HFFc6 (cell line): ENCODE data around the gene SLC66A2. TPM values are rescaled to one million over a fixed set of nuclear protein-coding genes. Genes with fewer than 3 reads are reported as not detected.

Source experiments
- DNase-seq: peaks from one replicate; pipeline ENCODE4 v3.0.0-alpha.2; 2018
- H3K27ac Mint-ChIP-seq: 2 replicates; pipeline ENCODE4 v1.8.0; 2020; ENCODE audit warnings: mild to moderate bottlenecking, mixed read lengths
- H3K27me3 Mint-ChIP-seq: 2 replicates; pipeline ENCODE4 v1.8.0; 2021; ENCODE audit warnings: mild to moderate bottlenecking, moderate library complexity, mixed read lengths; ENCODE audit not compliant: insufficient read depth
- H3K36me3 Mint-ChIP-seq: 2 replicates; pipeline ENCODE4 v1.8.0; 2021; ENCODE audit warnings: low read depth, mixed read lengths
- H3K4me1 Mint-ChIP-seq: 2 replicates; pipeline ENCODE4 v1.8.0; 2020; ENCODE audit warnings: low read depth, mixed read lengths
- H3K4me3 Mint-ChIP-seq: 2 replicates; pipeline ENCODE4 v1.8.0; 2020; ENCODE audit warnings: mild to moderate bottlenecking, moderate library complexity, mixed read lengths
- H3K9me3 Mint-ChIP-seq: 2 replicates; pipeline ENCODE4 v1.8.0; 2020; ENCODE audit warnings: mild to moderate bottlenecking, mixed read lengths
- CTCF ChIP-seq: fragments of 200-600 bp; sonication (generic); IDR thresholded peaks from 2 replicates; pipeline ENCODE4 v1.5.0; 2021; ENCODE audit warnings: antibody characterized with exemption, mild to moderate bottlenecking
- total RNA-seq, 6 experiments: library from RNA; stranded (reverse); fragmentation: NEBNext Ultra II Directional; extraction: Animal tissue kit (Norgen Biotek cat#: 25700); gene quantifications; 2 replicates in 1 of 6; 3 replicates in 5 of 6; pipeline ENCODE4 v1.2.3, GENCODE V29; 2021

Gene SLC66A2
- total RNA-seq, 6 experiments from 2014 or later, result 26.6 to 41.2 (median 29.9) TPM

DNA sequence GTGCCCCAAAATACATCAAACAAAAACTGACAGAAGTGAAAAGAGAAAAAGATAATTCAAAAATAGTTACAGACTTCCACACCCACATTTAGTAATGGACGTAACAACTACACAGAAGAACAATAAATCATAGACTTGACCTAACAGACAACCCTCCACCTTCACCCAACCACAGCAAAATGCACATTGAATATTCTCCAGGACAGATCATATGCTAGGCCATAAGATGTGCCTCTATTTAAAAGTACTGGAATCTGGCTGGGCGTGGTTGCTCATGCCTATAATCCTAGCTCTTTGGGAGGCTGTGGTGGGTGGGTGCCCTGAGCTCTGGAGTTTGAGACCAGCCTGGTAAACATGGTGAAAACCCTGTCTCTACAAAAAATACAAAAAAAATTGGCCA, 20.0 kb downstream of the SLC66A2 start:
- Mint-ChIP-seq H3K4me1 (peaks cover 12% of the 10 kb centered on the region; the same call in 1 of the 2 replicates), H3K9me3 (peaks cover 57% of the 10 kb centered on the region), H3K36me3 (peaks cover 84% of the 10 kb centered on the region), H3K27ac (no peak overlapping the region), H3K4me3 (no peak overlapping the region), H3K27me3 (peaks cover 4% of the 10 kb centered on the region)
- no peak for TF ChIP-seq CTCF
- DNase-seq, result no peak

DNA sequence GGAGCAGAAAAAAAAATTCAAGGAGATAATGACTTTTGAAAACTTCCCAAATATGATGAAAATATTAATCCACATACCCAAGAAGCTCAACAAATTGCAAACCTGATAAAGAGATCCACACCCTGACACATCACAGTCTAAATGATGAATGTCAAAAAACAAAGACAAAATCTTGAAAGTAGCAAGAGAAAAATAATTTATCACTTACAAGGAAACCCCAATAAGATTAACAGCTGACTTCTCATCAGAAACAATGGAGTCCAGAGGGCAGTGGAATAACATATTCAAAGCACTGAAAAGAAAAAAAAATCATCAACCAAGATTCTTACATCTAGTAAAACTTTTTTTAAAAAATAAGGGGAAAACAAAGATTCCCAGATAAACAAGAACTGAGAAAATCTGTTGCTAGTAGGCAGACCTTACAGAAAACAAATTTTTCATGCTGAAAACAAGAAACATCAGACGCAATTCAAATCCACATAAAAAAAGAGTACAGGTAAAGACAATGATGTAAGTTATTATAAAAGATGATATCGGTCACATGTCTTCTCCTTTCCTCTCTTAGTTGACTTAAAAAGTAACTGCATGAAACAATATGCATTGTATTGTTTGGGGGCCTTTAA, 21.3 kb downstream of the SLC66A2 start:
- Mint-ChIP-seq H3K4me3 (no peak overlapping the region), H3K4me1 (peaks cover 12% of the 10 kb centered on the region; the same call in 1 of the 2 replicates), H3K27me3 (peaks cover 2% of the 10 kb centered on the region; the same call in 1 of the 2 replicates), H3K36me3 (peaks cover 75% of the 10 kb centered on the region), H3K9me3 (peaks cover 57% of the 10 kb centered on the region), H3K27ac (no peak overlapping the region)
- TF ChIP-seq CTCF, result no peak
- DNase-seq, result no peak

DNA sequence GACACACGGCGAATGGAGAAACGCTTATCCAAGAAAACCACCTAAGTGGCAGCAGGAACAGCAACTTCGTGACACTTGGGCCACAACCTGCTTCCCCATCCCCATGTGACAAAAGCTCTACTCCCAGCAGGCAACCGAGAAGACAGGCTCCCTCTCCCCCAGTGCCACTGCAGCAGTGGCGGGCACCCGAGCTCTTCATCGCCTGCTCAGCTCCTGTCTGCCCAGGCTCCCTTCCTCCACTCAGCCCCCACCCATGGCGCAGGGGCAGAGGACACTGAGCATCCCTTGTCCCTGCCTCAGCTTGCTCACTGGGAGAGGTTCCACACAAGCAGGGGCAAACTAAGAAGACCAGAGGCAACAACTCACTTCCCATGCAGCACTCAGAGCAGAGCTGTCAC, 22.9 kb downstream of the SLC66A2 start:
- Mint-ChIP-seq H3K27me3 (peaks cover 2% of the 10 kb centered on the region; the same call in 1 of the 2 replicates), H3K27ac (no peak overlapping the region), H3K4me1 (peaks cover 4% of the 10 kb centered on the region; the same call in 1 of the 2 replicates), H3K9me3 (peaks cover 49% of the 10 kb centered on the region), H3K4me3 (no peak overlapping the region), H3K36me3 (peaks cover 67% of the 10 kb centered on the region)
- TF ChIP-seq CTCF, result no peak
- no peak for DNase-seq

- no peak for TF ChIP-seq CTCF
Observed at GRCh38 chr18:79927607-79928562, 23.6 kb downstream of the SLC66A2 start.

GRCh38 chr18:79926715-79927606, 24.5 kb downstream of the SLC66A2 start:
- Mint-ChIP-seq H3K27ac (no peak overlapping the region), H3K9me3 (peaks cover 33% of the 10 kb centered on the region), H3K4me3 (no peak overlapping the region), H3K27me3 (no peaks in the 10 kb centered on the region), H3K4me1 (no peaks in the 10 kb centered on the region), H3K36me3 (peaks cover 60% of the 10 kb centered on the region)
- TF ChIP-seq CTCF, result no peak
- no peak for DNase-seq

More at GRCh38 chr18:79927607-79928562, 23.6 kb downstream of the SLC66A2 start:
- H3K27ac Mint-ChIP-seq, result no peak overlapping the region
- H3K27me3 Mint-ChIP-seq, result peaks cover 2% of the 10 kb centered on the region; the same call in 1 of the 2 replicates
- no peak overlapping the region for H3K4me3 Mint-ChIP-seq
- no peak for DNase-seq
- H3K36me3 Mint-ChIP-seq, result peaks cover 64% of the 10 kb centered on the region
- H3K4me1 Mint-ChIP-seq, result no peaks in the 10 kb centered on the region
- H3K9me3 Mint-ChIP-seq, result peaks cover 42% of the 10 kb centered on the region
